ENCODE results near the gene RLF.
"Not testable (repeated sequence)": the region's sequence is repeated elsewhere in the genome, so short reads cannot be mapped to it uniquely, and the experiment has no call there.

The RLF gene

GRCh38 chr1:40167317-40167716, 6.1 kb downstream of the RLF start:
- no peak for DNase-seq

DNA sequence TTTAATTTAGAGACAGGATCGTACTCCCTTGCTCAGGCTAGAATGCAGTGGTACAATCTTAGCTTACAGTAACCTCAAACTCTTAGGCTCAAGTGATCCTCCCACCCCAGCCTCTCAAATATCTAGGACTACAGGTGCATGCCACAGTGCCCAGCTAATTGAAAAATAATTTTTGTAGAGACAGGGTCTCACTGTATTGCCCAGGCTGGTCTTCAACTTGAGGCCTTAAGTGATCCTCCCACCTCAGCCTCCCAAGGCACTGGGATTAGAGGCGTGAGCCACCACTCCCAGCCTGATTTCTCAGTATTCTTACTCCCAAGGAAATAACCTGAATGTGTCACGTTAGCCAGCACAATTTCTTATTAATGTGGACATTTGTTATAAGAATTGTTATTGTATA, 9.8 kb downstream of the RLF start:
- DNase-seq, result no peak

GRCh38 chr1:40174788-40175187, 13.6 kb downstream of the RLF start:
- no peak for DNase-seq

DNA sequence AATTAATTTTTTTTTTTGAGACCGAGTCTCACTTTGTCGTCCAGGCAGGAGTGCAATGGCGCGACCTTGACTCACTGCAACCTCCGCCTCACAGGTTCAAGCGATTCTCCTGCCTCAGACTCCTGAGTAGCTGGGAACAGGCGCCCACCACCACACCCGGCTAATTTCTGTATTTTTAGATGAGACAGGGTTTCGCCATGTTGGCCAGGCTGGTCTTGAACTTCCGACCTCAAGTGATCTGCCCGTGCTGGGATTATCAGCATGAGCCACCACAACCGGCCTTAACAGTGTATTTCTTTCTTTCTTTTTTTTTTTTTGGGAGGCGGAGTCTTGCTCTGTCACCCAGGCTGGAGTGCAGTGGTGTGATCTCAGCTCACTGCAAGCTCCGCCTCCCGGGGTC, 15.8 kb downstream of the RLF start:
- DNase-seq, result not testable (repeated sequence)

GRCh38 chr1:40178200-40178599, 17.0 kb downstream of the RLF start:
- DNase-seq, result no peak

GRCh38 chr1:40179496-40180089, 18.4 kb downstream of the RLF start:
- no peak for DNase-seq

GRCh38 chr1:40183055-40183710, 22.0 kb downstream of the RLF start:
- DNase-seq, result no peak

DNA sequence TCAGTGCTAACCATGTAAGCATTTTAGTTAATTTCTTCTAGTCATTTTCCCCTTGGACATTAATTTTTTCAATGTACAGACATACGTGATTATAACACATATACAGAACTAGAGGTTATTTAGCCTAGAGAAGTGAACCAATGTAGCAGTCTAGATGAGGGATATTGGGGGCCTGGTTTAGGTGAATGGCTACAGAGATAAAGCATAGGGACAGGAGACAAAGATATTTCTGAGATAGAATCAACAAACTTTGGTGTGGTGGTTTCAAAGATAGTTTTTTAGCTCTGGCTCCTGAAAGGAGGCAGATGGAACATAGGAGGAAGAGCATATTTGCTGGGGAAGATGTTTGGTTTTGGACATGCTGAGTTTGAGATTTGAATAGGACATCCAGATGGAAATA, 23.0 kb downstream of the RLF start:
- no peak for DNase-seq

DNA sequence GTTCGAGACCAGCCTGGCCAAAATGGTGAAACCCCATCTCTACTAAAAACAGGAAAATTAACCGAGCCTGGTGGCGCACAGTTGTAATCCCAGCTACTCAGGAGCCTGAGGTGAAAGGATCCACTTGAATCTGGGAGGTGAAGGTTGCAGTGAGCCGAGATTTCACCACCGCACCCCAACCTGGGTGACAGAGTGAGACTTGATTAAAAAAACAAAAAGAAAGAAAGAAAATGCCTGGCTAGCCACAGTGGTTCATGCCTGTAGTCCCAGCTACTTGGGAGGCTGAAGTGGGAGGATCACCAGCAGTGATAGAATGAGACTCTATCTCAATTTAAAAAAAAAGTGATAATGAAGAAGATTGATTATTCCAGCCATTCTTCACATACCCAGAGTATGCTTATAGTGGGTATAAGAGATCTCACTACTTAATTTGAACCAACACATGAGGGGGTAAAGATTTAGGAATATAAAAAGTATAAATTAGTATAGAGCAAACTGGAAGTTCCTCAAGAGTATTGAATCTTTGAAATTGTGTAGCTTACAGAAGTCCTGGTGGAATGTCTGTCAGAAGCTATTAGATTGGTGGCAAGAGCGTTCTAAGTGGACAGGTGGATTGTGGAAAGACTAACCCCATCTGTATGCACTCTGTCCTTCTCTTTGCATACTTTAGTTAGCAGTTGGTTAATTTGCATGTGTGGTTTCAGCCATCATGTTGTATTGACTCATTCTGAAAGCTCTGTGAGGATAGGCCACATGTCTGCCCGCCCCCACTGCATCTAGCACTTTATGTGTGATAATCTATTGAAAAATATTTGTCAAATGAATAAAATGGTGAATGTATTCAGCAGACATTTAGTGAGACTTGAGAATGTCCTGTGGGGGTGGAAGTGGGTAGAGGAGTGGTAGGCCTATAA, 25.0 kb downstream of the RLF start:
- DNase-seq, result peak; percentile 45

DNA sequence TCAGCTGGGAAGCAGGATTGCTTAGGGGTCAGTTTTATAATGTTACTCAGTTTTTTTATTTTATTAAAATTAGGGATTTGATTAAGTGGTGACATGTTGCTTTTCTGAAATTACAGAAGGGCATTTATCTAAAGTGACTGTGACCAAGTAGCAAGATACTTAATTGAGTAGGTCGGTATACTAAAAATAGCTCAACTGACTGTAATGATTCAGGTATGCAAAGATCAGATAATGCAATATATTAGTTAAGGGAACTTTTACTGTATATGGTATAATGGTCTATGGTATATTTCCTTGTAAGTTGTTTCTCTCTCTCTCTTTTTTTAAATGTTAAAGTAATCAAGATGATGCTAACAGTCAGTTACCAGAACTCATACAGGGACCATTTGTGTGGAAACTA, 26.2 kb downstream of the RLF start:
- DNase-seq, result no peak

DNA sequence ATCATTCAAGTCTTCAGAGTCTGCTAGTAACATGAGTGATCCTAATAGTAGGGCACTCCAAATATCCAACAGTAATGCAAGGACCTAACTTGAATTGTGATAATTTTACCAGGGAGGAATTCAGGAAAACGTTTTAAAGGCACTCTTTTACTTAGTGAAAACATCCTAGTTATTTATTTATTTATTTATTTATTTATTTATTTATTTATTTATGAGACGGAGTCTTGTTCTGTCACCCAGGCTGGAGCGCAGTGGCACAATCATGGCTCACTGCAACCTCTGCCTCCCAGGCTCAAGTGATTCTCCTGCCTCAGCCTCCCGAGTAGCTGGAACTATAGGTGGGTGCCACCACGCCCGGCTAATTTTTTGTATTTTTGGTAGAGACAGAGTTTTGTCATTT, 33.5 kb downstream of the RLF start:
- DNase-seq, result not testable (repeated sequence)

DNA sequence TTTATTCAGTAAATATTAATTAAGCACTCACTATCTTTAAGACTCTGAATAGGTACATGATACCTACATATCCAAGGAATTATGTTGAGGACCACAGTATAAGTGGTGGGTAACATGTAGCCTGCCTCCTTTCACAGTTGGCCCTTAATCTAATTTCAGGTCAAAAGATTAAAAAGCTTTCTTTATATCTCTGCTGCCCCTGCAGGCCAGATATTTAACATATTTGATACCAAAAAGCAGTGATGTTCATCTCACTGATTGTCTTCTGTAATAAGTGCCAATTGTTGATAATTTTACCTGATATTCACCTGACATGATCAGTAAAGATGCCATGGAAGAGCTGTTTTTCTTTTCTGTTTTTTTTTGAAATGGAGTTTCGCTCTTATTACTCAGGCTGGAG, 36.5 kb downstream of the RLF start:
- DNase-seq, result no peak

DNA sequence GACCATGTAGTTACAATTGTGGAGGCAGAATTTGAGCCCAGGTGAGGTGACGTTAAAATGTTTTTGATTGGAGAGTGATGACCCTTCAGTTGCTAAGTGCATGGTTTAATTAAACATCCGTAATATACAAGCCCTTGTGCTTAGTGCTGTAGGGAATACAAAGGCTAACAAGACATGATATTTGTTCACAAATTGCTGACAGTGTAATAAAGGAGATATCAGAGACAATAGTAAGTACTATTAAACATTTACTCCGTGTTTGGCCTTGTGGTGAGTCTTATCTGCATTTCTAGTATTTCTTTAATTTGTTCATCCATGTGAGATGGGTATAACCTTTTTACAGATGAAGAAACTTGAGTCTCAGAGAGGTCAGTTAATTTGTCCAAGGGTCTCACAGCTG, 37.9 kb downstream of the RLF start:
- DNase-seq, result no peak

DNA sequence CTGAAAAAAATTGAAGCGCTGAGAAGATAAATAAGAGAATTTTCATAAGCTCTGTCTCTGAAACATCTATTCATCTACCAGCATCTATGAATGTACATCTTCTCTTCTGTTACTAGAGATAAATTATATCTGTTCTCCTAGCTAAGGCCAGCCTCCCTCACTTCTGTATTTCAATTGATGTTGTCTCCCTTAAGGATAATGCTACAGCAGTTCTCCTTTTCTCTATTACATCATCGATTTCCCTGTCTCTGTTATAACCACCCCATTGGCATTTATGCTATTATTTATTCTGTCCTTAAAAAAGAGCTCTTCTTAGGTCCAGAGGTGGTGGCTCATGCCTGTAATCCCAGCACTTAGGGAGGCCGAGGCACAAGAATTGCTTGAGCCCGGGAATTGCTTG, 43.7 kb downstream of the RLF start:
- DNase-seq, result no peak

- no peak for DNase-seq
Measured at GRCh38 chr1:40210511-40211204, 49.5 kb downstream of the RLF start.

DNA sequence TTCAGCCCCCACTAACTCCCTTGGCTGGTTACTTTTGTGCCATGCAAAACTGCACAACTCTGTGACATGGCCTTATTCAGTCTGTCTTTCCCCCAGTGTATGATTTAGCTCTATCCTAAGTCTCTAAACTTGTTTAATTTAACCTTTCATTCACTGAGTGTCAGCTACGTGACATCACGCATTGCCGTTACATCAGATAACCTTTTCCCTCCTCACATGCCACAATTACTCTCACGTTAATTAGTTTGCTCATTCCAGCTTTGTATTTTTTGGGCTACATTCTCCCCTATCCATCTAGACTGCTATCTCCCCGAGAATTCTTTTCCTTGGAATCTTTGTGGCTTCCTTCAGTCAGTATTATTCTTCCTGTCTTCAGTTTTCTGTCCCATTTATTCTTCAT, 57.1 kb downstream of the RLF start:
- no peak for DNase-seq

DNA sequence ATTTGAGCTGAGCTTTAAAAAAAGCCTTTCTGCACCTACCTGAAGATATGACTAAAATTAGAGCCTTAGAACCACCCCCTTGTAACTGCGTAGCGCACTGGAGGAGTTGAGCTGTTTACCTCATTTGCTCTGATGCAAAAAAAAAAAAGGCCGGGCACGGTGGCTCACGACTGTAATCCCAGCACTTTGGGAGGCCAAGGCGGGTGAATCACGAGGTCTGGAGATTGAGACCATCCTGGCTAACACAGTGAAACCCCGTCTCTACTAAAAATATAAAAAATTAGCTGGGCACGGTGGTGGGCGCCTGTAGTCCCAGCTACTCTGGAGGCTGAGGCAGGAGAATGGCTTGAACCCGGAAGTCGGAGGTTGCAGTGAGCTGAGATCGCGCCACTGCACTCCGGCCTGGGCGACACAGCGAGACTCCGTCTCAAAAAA, 60.3 kb downstream of the RLF start:
- not testable (repeated sequence) for DNase-seq

GRCh38 chr1:40221977-40222772, 61.0 kb downstream of the RLF start:
- DNase-seq, result no peak

- no peak for DNase-seq
Measured at GRCh38 chr1:40224040-40224439, 62.9 kb downstream of the RLF start.

GRCh38 chr1:40226192-40226591, 65.0 kb downstream of the RLF start:
- no peak for DNase-seq

GRCh38 chr1:40232444-40232843, 71.3 kb downstream of the RLF start:
- peak; percentile 43 for DNase-seq

DNA sequence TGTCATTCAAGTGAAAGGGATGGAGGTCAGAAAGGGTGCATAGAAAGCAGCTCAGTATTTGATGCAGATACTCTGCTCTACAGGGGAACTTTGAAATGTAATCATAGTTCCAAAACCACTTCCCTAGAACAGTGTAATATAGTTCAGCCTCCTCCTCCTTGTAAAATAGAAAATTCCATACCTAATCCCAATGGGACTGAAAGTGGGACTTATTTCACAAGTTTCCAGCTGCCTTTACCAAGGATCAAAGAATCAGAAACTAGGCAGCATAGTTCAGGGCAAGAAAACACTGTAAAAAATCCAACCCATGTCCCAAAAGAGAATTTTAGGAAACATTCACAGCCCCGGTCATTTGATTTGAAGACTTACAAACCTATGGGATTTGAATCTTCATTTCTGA, 78.4 kb downstream of the RLF start:
- no peak for DNase-seq

- DNase-seq, result no peak
Measured at GRCh38 chr1:40240390-40240789, 79.2 kb downstream of the RLF start.

All from stimulated activated CD4-positive, alpha-beta T cell treated with anti-CD3 and anti-CD28 coated beads, Interleukin-12 subunit alpha, Interleukin-12 subunit beta, amount 100 ng/mL, for 4 hours (primary cell).